AG09309 (cell line): ENCODE measurements around the gene RBCK1.

Source experiments
- DNase-seq: peaks from one replicate; pipeline ENCODE4 v3.0.0-alpha.2; 2010; ENCODE audit warnings: low read depth
- H3K4me3 ChIP-seq: 2 replicates; pipeline ENCODE4 v1.5.1; 2011; ENCODE audit warnings: mild to moderate bottlenecking, low read depth, low read length, moderate library complexity; ENCODE audit not compliant: control insufficient read depth
- TF ChIP-seq, protein P1 (sequence below): IDR thresholded peaks from 2 replicates; pipeline ENCODE4 v1.5.1; 2011; ENCODE audit warnings: mild to moderate bottlenecking, low read depth, low read length, inconsistent platforms; ENCODE audit not compliant: insufficient read depth, control insufficient read depth; ENCODE audit errors: missing control alignments

Gene RBCK1

DNA sequence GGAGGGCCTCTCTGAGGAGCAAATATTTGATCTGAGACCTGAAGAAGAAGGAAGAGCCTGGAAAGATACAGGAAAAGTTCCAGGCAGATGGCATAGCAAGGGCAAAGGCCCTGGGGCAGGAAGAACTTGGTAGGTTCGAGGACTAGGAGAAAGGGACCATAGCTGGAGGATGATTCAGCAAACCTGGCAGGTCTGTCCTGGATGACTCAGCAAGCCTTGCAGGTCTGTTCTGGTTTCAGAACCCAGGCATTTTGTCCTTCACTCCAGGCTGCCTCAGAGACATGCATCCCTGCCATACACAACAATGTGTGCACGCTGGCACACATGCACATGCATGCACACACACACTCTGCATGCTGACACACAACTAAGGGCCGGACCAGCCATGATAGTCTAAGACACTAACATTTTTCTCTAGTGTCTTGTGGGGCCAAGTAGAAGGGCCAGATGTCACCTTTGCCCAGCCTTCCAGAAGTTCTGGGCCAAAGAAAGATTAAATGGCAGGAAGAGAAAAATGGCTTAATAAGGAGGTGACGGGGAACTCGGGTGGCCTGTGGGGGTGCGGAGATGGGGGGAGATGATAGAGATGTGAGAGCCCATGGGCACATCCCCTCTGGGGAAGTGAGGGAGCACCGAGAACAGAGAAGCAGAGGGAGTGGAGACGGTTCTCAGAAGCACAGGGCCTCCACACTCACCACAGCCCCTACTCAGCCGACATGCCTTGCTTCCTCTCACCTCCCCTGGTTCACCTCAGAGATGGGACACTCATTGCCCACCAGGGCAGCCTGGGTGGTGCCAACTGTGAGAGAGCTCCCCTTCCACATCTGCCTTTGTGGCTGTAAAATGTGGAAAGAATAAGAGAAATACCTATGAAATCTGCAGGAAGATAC is 42.9 kb upstream of the RBCK1 start:
- TF ChIP-seq, protein P1, sequence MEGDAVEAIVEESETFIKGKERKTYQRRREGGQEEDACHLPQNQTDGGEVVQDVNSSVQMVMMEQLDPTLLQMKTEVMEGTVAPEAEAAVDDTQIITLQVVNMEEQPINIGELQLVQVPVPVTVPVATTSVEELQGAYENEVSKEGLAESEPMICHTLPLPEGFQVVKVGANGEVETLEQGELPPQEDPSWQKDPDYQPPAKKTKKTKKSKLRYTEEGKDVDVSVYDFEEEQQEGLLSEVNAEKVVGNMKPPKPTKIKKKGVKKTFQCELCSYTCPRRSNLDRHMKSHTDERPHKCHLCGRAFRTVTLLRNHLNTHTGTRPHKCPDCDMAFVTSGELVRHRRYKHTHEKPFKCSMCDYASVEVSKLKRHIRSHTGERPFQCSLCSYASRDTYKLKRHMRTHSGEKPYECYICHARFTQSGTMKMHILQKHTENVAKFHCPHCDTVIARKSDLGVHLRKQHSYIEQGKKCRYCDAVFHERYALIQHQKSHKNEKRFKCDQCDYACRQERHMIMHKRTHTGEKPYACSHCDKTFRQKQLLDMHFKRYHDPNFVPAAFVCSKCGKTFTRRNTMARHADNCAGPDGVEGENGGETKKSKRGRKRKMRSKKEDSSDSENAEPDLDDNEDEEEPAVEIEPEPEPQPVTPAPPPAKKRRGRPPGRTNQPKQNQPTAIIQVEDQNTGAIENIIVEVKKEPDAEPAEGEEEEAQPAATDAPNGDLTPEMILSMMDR = no peak
- H3K4me3 ChIP-seq = no peak overlapping the region
- no peak for DNase-seq

- DNase-seq = no peak
- H3K4me3 ChIP-seq = no peak overlapping the region
- TF ChIP-seq, protein P1 = no peak
Observed at GRCh38 chr20:366041-366718, 41.9 kb upstream of the RBCK1 start.

GRCh38 chr20:366719-367485 is 41.2 kb upstream of the RBCK1 start:
- DNase-seq = no peak
- TF ChIP-seq, protein P1 = no peak
- no peak overlapping the region for H3K4me3 ChIP-seq

DNA sequence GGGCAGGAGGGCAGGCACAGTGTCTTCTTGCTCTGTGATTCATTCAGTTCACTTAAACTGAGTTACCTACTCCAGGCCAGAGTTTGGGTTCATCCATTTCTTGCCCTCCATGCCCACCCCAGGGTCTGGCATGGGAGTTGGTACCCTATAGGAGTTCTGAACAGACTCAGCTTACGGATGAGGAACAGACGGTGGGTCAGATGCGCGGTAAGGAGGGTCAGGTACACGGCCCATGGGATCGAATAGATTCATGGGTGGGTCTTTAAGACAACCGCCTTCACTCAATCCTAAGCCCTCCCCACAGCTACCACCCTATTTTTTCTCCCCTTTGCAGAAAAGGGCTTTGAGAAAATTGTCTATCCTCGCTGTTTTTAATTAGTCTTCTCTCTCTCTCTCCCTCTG is 40.6 kb upstream of the RBCK1 start:
- no peak for DNase-seq
- H3K4me3 ChIP-seq = no peak overlapping the region
- TF ChIP-seq, protein P1 = no peak

GRCh38 chr20:368915-369314 is 39.2 kb upstream of the RBCK1 start:
- TF ChIP-seq, protein P1 = no peak
- H3K4me3 ChIP-seq = no peak overlapping the region
- DNase-seq = no peak

DNA sequence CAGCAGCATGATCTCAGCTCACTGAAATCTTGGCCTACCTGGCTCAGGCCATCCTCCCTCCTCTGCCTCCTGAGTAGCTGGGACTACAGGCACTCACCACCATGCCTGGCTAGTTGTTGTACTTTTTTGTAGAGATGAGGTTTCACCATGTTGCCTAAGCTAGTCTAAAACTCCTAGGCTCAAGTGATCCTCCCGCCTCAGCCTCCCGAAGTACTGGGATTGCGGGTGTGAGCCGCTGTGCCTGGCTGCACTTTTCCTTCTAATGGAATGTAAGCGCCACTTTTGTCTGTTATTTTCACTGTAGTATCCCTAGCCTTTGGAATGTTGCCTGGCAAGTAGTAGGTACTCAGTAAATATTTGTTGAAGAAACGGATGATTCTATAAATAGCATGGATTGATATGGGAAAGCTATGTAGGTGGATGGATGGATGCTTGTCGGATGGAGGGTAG is 37.9 kb upstream of the RBCK1 start:
- TF ChIP-seq, protein P1 = no peak
- DNase-seq = no peak
- no peak overlapping the region for H3K4me3 ChIP-seq
